GM18508 (cell line): ENCODE data around the gene PCDHGA11.
"Not testable (repeated sequence)": the region's sequence is repeated elsewhere in the genome, so short reads cannot be mapped to it uniquely, and the experiment has no call there.

Experiments
- ATAC-seq: cut with Tn5 transposase; IDR thresholded peaks from one replicate; pipeline ENCODE4 v1.9.1; 2021; ENCODE audit warnings: moderate number of reproducible peaks; ENCODE audit not compliant: insufficient read depth, unreplicated experiment

Gene PCDHGA11

DNA sequence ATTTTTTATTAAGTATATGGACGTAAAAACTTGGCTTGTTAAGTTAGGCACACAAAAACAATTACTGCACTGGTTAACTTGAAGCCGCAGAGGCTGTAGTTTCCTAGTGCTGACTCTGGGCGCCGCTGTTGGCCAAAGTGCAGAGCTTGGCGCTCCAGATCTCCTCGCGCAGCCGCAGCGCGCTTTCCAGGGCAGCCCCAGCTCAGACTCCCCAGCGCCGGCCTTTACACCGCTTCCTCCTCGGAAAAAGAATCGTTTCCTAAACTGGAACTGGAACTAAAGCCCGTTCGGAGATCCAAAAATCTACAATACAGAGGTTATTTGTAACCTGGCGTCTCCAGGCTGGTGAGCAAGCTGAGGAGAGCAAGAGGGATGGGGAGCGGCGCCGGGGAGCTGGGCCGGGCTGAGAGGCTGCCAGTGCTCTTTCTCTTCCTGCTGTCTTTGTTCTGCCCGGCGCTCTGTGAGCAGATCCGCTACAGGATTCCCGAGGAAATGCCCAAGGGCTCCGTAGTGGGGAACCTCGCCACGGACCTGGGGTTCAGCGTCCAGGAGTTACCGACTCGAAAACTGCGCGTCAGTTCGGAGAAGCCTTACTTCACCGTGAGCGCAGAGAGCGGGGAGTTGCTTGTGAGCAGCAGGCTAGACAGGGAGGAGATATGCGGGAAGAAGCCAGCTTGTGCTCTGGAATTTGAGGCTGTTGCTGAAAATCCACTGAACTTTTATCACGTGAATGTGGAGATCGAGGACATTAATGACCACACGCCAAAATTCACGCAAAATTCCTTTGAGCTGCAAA is 22.9 kb upstream of the PCDHGA11 start, which contains the start of gene PCDHGB5:
Gene PCDHGB5, plus strand, starts transcription at position 192 of the 796 bp plus-strand sequence. Its CDS starts 181 bp downstream, at position 373.
- ATAC-seq = peak; percentile 97

DNA sequence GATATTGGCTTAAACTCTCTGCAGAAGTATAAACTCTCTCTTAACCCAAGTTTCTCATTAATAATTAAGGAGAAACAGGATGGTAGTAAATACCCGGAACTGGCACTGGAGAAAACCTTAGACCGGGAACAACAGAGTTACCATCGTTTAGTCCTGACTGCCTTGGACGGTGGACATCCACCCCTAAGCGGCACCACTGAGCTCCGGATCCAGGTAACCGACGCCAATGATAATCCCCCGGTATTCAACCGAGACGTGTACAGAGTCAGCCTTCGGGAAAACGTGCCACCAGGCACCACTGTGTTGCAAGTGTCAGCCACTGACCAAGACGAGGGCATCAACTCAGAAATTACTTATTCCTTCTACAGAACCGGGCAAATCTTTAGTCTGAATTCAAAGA is 22.2 kb upstream of the PCDHGA11 start:
- no peak for ATAC-seq

DNA sequence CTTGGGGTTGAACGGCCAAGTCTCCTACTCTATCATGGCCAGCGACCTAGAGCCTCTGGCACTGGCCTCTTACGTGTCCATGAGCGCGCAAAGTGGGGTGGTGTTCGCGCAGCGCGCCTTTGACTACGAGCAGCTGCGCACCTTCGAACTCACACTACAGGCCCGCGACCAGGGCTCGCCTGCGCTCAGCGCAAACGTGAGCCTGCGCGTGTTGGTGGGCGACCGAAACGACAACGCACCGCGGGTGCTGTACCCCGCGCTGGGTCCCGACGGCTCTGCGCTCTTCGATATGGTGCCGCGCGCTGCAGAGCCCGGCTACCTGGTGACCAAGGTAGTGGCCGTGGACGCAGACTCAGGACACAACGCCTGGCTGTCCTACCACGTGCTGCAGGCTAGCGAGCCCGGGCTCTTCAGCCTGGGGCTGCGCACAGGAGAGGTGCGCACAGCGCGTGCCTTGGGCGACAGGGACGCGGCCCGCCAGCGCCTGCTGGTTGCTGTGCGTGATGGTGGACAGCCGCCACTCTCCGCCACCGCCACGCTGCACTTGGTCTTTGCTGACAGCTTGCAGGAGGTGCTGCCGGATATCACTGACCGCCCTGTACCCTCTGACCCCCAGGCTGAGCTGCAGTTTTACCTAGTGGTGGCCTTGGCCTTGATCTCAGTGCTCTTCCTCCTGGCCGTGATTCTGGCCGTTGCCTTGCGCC is 21.1 kb upstream of the PCDHGA11 start:
- ATAC-seq = no peak

DNA sequence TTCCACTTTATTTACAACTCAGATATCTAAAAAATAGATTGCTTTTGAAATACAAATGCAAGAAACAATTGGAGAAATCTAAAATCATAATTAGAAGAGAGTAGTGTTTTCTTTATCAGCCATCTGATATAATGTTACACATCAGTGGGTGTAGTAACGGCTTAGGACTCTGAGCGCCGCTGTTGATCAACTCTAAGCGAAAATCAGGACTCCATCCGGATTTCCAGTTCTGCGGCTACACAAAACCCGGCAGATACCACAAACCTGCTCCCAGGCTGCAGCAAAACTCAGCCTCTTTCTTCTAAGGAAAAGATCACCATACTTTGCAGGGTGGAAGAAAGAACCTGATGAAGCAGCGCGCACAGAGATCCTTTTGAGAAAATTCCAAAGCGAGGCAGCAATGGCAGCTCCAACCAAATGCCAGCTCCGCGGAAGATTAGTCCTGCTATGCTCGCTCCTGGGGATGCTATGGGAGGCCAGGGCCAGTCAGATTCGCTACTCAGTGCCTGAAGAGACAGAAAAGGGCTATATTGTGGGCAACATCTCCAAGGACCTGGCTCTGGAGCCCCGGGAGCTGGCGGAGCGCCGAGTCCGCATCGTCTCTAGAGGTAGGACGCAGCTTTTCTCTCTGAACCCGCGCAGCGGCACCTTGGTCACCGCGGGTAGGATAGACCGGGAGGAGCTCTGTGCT is 18.2 kb upstream of the PCDHGA11 start, which contains the start of gene PCDHGA9:
Gene PCDHGA9, plus strand, starts transcription at position 226 of the 691 bp plus-strand sequence. Its CDS starts 175 bp downstream, at position 401.
- ATAC-seq = no peak

DNA sequence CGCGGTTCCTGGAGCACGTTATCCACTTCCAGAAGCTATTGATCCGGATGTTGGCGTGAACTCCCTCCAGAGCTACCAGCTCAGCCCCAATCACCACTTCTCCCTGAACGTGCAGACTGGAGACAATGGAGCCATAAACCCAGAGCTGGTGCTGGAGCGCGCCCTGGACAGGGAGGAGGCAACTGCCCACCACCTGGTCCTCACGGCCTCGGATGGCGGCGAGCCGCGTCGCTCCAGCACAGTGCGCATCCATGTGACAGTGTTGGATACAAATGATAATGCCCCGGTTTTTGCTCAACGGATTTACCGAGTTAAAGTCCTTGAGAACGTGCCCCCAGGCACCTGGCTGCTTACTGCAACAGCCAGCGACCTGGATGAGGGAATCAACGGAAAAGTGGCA is 17.5 kb upstream of the PCDHGA11 start:
- no peak for ATAC-seq

DNA sequence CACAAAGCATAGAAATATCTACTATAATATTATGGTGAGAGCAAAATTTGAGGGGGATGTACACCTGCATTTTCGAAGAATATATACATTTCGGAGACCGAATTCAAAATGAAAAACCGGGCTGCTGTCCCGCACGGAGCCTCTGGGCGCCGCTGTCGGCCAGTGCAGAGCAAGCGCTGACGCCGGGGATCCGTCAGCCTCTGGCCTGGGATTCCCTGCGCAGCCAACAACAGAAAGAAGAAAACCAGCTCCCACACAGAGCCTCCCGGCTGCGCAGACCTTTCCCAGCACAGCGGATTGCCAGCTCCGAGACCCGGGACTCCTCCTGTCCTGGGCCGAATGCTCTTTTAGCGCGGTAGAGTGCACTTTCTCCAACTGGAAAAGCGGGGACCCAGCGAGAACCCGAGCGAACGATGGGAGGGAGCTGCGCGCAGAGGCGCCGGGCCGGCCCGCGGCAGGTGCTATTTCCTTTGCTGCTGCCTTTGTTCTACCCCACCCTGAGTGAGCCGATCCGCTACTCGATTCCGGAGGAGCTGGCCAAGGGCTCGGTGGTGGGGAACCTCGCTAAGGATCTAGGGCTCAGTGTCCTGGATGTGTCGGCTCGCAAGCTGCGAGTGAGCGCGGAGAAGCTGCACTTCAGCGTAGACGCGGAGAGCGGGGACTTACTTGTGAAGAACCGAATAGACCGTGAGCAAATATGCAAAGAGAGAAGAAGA is 12.9 kb upstream of the PCDHGA11 start, which contains the start of gene PCDHGB6:
Gene PCDHGB6, plus strand, starts transcription at position 232 of the 716 bp plus-strand sequence. Its CDS starts 182 bp downstream, at position 414.
- not testable (repeated sequence) for ATAC-seq

DNA sequence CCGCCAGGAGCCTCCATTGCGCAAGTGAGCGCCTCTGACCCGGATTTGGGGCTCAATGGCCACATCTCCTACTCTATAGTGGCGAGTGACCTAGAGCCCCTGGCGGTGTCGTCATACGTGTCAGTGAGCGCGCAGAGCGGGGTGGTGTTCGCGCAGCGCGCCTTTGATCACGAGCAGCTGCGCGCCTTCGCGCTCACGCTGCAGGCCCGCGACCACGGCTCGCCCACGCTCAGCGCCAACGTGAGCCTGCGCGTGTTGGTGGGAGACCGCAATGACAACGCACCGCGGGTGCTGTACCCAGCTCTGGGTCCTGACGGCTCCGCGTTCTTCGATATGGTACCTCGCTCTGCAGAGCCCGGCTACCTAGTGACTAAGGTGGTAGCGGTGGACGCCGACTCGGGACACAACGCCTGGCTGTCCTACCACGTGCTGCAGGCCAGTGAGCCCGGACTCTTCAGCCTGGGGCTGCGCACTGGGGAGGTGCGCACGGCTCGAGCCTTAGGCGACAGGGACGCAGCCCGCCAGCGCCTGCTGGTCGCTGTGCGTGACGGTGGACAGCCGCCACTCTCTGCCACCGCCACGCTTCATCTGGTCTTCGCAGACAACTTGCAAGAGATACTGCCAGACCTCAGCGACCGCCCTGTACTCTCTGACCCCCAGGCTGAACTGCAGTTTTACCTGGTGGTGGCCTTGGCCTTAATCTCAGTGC is 11.1 kb upstream of the PCDHGA11 start:
- no peak for ATAC-seq

DNA sequence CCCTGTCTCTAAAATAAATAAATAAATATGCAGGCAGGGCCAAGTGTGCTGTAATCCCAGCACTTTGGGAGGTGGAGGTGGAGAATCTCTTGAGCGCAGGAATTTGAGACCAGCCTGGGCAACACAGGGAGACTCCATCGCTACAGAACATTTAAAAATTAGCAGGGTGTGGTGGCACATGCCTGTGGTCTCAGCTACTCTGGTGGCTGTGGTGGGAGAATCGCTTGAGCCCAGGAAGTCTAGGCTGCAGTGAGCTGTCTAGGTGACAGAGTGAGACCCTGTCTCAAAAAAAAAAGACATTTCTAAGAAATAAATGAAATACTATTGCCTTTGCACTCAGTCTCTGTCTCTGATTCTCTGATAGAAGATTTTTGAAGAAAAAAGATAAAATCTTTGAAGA is 9.3 kb upstream of the PCDHGA11 start:
- no peak for ATAC-seq

DNA sequence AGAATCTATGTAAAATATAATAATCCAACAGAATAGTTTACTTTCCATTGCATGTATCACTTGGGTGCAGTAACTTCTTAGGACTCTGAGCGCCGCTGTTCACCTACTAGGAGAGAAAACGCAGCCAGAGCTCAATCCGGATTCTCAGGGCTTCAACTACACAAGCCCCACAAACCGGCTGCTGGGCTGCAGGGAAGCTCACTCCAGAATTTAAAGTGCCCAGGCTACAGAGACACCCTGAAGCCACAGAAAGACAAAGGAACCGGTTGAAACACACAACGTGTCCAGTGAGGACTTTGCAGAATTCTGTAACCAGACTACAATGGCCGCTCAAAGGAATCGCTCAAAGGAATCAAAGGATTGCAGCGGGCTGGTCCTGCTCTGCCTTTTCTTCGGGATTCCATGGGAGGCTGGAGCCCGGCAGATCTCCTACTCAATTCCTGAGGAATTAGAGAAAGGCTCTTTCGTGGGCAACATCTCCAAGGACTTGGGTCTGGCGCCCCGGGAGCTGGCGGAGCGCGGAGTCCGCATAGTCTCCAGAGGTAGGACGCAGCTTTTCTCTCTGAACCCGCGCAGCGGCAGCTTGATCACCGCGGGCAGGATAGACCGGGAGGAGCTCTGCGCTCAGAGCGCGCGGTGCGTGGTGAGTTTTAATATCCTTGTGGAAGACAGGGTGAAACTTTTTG is 7.9 kb upstream of the PCDHGA11 start, which contains the start of gene PCDHGA10:
Gene PCDHGA10, plus strand, starts transcription at position 134 of the 686 bp plus-strand sequence. Its CDS starts 189 bp downstream, at position 323.
- peak; percentile 69 for ATAC-seq

DNA sequence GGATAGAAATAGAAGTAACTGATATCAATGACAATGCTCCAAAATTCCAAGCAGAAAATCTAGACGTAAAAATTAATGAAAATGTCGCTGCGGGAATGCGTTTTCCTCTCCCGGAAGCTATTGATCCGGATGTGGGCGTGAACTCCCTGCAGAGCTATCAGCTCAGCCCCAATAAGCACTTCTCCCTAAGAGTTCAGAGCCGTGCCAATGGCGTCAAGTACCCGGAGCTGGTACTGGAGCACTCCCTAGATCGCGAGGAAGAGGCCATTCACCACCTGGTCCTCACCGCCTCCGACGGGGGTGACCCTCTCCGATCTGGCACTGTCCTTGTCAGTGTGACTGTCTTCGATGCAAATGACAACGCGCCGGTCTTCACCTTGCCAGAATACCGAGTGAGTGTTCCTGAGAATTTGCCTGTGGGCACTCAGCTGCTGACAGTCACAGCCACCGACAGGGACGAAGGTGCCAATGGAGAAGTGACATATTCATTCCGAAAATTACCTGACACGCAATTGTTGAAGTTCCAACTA is 7.2 kb upstream of the PCDHGA11 start:
- ATAC-seq = no peak

DNA sequence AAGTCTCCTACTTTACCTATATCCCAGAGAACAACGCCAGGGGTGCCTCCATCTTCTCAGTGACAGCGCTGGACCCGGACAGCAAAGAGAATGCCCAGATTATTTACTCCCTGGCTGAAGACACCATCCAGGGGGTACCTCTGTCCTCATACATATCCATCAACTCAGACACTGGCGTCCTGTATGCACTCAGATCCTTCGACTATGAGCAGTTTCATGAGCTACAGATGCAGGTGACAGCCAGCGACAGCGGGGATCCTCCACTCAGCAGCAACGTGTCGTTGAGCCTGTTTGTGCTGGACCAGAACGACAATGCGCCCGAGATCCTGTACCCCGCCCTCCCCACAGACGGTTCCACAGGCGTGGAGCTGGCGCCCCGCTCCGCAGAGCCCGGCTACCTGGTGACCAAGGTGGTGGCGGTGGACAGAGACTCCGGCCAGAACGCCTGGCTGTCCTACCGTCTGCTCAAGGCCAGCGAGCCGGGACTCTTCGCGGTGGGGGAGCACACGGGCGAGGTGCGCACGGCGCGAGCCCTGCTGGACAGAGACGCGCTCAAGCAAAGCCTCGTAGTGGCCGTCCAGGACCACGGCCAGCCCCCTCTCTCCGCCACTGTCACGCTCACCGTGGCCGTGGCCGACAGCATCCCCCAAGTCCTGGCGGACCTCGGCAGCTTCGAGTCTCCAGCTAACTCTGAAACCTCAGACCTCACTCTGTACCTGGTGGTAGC is 6.1 kb upstream of the PCDHGA11 start:
- ATAC-seq = not testable (repeated sequence)

DNA sequence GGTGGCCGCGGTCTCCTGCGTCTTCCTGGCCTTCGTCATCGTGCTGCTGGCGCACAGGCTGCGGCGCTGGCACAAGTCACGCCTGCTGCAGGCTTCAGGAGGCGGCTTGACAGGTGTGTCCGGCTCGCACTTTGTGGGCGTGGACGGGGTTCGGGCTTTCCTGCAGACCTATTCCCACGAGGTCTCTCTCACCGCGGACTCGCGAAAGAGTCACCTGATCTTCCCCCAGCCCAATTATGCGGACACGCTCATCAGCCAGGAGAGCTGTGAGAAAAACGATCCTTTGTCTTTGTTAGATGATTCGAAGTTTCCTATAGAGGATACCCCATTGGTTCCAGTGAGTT is 5.6 kb upstream of the PCDHGA11 start:
- not testable (repeated sequence) for ATAC-seq

DNA sequence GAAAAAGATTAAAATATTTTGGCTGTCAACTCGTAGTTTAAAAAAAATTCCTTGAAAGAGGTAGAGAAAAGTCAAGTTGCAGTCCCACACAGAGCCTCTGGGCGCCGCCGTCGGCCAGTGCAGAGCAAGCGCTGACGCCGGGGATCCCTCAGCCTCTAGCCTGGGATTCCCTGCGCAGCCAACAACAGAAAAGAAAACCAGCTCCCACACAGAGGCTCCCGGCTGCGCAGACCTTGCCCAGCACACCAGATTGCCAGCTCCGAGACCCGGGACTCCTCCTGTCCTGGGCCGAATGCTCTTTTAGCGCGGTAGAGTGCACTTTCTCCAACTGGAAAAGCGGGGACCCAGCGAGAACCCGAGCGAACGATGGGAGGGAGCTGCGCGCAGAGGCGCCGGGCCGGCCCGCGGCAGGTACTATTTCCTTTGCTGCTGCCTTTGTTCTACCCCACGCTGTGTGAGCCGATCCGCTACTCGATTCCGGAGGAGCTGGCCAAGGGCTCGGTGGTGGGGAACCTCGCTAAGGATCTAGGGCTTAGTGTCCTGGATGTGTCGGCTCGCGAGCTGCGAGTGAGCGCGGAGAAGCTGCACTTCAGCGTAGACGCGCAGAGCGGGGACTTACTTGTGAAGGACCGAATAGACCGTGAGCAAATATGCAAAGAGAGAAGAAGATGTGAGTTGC is 3.2 kb upstream of the PCDHGA11 start, which contains the start of gene PCDHGB7:
Gene PCDHGB7, plus strand, starts transcription at position 184 of the 679 bp plus-strand sequence. Its CDS starts 183 bp downstream, at position 367.
- ATAC-seq = peak; percentile 51

DNA sequence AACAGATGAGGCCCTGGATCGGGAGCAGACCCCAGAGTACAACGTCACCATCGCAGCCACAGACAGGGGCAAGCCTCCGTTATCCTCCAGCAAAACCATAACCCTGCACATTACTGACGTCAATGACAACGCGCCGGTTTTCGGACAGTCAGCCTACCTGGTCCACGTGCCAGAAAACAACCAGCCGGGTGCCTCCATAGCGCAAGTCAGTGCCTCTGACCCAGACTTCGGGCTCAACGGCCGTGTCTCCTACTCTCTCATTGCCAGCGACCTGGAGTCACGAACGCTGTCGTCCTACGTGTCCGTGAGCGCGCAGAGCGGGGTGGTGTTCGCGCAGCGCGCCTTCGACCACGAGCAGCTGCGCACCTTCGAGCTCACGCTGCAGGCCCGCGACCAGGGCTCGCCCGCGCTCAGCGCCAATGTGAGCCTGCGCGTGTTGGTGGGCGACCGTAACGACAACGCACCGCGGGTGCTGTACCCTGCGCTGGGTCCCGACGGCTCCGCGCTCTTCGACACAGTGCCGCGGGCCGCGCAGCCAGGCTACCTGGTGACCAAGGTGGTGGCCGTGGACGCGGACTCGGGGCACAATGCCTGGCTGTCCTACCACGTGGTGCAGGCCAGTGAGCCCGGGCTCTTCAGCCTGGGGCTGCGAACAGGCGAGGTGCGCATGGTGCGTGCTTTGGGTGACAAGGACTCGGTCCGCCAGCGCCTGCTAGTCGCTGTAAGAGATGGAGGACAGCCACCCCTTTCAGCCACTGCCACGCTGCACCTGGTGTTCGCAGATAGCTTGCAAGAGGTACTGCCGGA is 1.6 kb upstream of the PCDHGA11 start:
- no peak for ATAC-seq

DNA sequence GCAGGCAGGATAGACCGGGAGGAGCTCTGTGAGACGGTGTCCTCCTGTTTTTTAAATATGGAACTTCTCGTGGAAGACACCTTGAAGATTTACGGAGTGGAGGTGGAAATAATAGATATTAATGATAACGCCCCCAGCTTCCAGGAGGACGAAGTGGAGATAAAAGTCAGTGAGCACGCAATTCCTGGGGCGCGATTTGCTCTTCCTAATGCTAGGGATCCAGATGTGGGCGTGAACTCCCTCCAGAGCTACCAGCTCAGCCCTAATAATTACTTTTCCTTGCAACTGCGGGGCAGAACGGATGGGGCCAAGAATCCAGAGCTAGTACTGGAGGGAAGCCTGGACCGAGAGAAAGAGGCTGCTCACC is 621 bp downstream of the PCDHGA11 start:
- ATAC-seq = no peak

DNA sequence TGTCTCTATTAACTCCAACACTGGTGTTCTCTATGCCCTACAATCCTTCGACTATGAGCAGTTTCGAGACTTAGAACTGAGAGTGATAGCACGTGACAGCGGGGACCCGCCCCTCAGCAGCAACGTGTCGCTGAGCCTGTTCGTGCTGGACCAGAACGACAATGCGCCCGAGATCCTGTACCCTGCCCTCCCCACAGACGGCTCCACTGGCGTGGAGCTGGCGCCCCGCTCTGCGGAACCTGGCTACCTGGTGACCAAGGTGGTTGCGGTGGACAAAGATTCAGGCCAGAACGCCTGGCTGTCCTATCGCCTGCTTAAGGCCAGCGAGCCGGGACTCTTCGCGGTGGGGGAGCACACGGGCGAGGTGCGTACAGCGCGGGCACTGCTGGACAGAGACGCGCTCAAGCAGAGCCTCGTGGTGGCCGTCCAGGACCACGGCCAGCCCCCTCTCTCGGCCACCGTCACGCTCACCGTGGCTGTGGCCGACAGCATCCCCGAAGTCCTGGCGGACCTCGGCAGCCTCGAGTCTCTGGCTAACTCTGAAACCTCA is 2.0 kb downstream of the PCDHGA11 start:
- ATAC-seq = no peak
